Daoy (cell line): ENCODE data around the gene FAM180A. TPM values are rescaled to one million over a fixed set of nuclear protein-coding genes. Genes with fewer than 3 reads are reported as not detected.
"Not testable (repeated sequence)": the region's sequence is repeated elsewhere in the genome, so short reads cannot be mapped to it uniquely, and the experiment has no call there.

Source experiments
- DNase-seq: peaks from one replicate; pipeline ENCODE4 v3.0.0-alpha.2; 2015; ENCODE audit warnings: low read depth
- total RNA-seq: library from RNA; depleted of rRNA; stranded (reverse); fragments of >200 nt; shearing (Covaris generic); gene quantifications from 2 replicates; pipeline ENCODE4 v1.2.3, GENCODE V29; 2014

The FAM180A gene
- total RNA-seq, 1 experiment from 2014 or later: not detected

- DNase-seq: no peak
Measured at GRCh38 chr7:135713836-135714470, 34.7 kb downstream of the FAM180A start.

- no peak for DNase-seq
Measured at GRCh38 chr7:135712796-135713195, 35.8 kb downstream of the FAM180A start.

GRCh38 chr7:135712182-135712782, 36.3 kb downstream of the FAM180A start:
- DNase-seq: peak; percentile 32

GRCh38 chr7:135711139-135711469, 37.5 kb downstream of the FAM180A start:
- DNase-seq: no peak

GRCh38 chr7:135710417-135711138, 38.0 kb downstream of the FAM180A start:
- no peak for DNase-seq

- DNase-seq: no peak
Measured at GRCh38 chr7:135709508-135709907, 39.1 kb downstream of the FAM180A start.

GRCh38 chr7:135708041-135708440, 40.6 kb downstream of the FAM180A start:
- DNase-seq: no peak

GRCh38 chr7:135707570-135707966, 41.0 kb downstream of the FAM180A start:
- no peak for DNase-seq

- DNase-seq: no peak
Measured at GRCh38 chr7:135706858-135707569, 41.6 kb downstream of the FAM180A start.

- no peak for DNase-seq
Measured at GRCh38 chr7:135706038-135706742, 42.4 kb downstream of the FAM180A start.

GRCh38 chr7:135704698-135705097, 43.9 kb downstream of the FAM180A start:
- no peak for DNase-seq

GRCh38 chr7:135704074-135704473, 44.5 kb downstream of the FAM180A start:
- no peak for DNase-seq

- DNase-seq: no peak
Measured at GRCh38 chr7:135697276-135698049, 51.1 kb downstream of the FAM180A start.

- no peak for DNase-seq
Measured at GRCh38 chr7:135693558-135693957, 55.1 kb downstream of the FAM180A start.

GRCh38 chr7:135692606-135693005, 56.0 kb downstream of the FAM180A start:
- DNase-seq: not testable (repeated sequence)

- no peak for DNase-seq
Measured at GRCh38 chr7:135692055-135692454, 56.6 kb downstream of the FAM180A start.

GRCh38 chr7:135690566-135690965, 58.0 kb downstream of the FAM180A start:
- no peak for DNase-seq

GRCh38 chr7:135687466-135687865, 61.1 kb downstream of the FAM180A start:
- no peak for DNase-seq

GRCh38 chr7:135685306-135686084, 63.1 kb downstream of the FAM180A start:
- DNase-seq: no peak

- DNase-seq: no peak
Measured at GRCh38 chr7:135684699-135685098, 63.9 kb downstream of the FAM180A start.
